ENCODE data around the gene KRT15. TPM values are rescaled to one million over a fixed set of nuclear protein-coding genes. Genes with fewer than 3 reads are reported as not detected.

Gene KRT15
- total RNA-seq, 1 experiment from 2014 or later, result 83.0 TPM

DNA sequence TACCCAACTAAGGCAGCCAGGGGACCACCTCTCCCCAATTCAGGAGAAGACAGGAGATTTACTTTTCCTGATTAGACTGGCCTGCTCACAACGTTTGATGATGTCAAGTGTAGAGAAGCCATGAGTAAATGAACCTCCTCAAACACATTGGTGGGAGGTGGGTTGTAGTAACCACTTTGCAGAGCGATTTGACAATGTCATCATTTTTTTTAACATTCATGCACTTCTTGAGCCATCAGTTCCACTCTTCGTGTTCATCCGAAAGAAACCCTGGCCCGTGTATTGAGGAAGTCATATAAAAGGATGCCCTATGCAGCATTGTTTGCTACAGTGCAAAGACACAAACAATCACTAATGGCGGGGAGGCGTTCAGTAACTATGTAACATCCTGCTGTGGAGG lies 14.9 kb upstream of the KRT15 start:
- no peak for DNase-seq
- intact Hi-C loops (cut with micrococcal nuclease; ENCODE audit: unreplicated experiment), result no loop called here
- peaks cover 88% of the 10 kb centered on the region for H3K4me1 Mint-ChIP-seq (ENCODE audit: low read depth, unreplicated experiment)
- CTCF ChIA-PET, result interaction anchor here (0.6 to 19.2 kb wide), 4 partner anchors 14 to 129 kb away, joined by 3 to 471 read pairs (median 5); no protein-coding TSS in a partner anchor
- no peaks in the 10 kb centered on the region for H3K9me3 Mint-ChIP-seq (ENCODE audit: low read depth, unreplicated experiment)
- H3K27me3 Mint-ChIP-seq (ENCODE audit: unreplicated experiment), result no peaks in the 10 kb centered on the region
- H3K36me3 Mint-ChIP-seq (ENCODE audit: insufficient read depth, unreplicated experiment), result peaks cover 26% of the 10 kb centered on the region
- no TSS peak for BruUV-seq (replicated peaks)
- H3K4me3 Mint-ChIP-seq (ENCODE audit: low read depth, unreplicated experiment), result no peak overlapping the region
- peak overlapping the region; percentile 58 for H3K27ac Mint-ChIP-seq (ENCODE audit: unreplicated experiment)
- TF ChIP-seq, protein P1, sequence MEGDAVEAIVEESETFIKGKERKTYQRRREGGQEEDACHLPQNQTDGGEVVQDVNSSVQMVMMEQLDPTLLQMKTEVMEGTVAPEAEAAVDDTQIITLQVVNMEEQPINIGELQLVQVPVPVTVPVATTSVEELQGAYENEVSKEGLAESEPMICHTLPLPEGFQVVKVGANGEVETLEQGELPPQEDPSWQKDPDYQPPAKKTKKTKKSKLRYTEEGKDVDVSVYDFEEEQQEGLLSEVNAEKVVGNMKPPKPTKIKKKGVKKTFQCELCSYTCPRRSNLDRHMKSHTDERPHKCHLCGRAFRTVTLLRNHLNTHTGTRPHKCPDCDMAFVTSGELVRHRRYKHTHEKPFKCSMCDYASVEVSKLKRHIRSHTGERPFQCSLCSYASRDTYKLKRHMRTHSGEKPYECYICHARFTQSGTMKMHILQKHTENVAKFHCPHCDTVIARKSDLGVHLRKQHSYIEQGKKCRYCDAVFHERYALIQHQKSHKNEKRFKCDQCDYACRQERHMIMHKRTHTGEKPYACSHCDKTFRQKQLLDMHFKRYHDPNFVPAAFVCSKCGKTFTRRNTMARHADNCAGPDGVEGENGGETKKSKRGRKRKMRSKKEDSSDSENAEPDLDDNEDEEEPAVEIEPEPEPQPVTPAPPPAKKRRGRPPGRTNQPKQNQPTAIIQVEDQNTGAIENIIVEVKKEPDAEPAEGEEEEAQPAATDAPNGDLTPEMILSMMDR (IDR thresholded peaks at IDR 0.05; ENCODE audit: unreplicated experiment), result no peak

DNA sequence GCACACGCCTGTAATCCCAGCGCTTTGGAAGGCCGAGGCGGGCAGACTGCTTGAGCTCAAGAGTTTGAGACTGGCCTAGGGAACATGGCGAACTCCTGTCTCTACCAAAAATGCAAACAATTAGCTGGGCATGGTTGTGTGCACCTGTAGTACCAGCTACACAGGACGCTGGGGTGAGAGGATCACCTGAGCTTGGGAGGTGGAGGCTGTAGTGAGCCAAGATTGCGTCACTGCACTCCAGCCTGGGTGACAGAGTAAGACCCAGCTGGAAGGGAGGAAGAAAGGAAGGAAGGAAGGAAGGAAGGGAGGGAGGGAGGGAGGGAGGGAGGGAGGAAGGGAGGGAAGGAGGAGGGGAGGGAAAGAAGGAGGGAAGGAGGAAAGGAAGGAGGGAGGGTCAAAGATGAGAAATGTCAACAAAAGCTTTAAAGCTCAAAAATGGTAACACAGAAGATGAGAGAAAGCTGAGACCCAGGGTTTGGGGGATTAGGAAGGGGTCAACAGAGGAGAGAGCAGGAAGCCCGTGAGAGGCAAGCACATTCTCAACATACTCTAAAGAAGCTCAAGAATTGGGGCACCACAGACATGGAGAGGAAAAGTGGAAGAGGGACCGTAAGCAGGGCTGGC lies 14.4 kb upstream of the KRT15 start:
- no peak for DNase-seq
- no peaks in the 10 kb centered on the region for H3K27me3 Mint-ChIP-seq (ENCODE audit: unreplicated experiment)
- intact Hi-C loops (cut with micrococcal nuclease; ENCODE audit: unreplicated experiment), result no loop called here
- no peak overlapping the region for H3K4me3 Mint-ChIP-seq (ENCODE audit: low read depth, unreplicated experiment)
- peaks cover 31% of the 10 kb centered on the region for H3K36me3 Mint-ChIP-seq (ENCODE audit: insufficient read depth, unreplicated experiment)
- TF ChIP-seq, protein P1 (IDR thresholded peaks at IDR 0.05; ENCODE audit: unreplicated experiment), result no peak
- CTCF ChIA-PET, result interaction anchor here (0.6 to 19.2 kb wide), 6 partner anchors 8 to 130 kb away, joined by 3 to 471 read pairs (median 5); no protein-coding TSS in a partner anchor
- H3K9me3 Mint-ChIP-seq (ENCODE audit: low read depth, unreplicated experiment), result no peaks in the 10 kb centered on the region
- no TSS peak for BruUV-seq (replicated peaks)
- peak overlapping the region; percentile 58 for H3K27ac Mint-ChIP-seq (ENCODE audit: unreplicated experiment)
- peaks cover 88% of the 10 kb centered on the region for H3K4me1 Mint-ChIP-seq (ENCODE audit: low read depth, unreplicated experiment)

DNA sequence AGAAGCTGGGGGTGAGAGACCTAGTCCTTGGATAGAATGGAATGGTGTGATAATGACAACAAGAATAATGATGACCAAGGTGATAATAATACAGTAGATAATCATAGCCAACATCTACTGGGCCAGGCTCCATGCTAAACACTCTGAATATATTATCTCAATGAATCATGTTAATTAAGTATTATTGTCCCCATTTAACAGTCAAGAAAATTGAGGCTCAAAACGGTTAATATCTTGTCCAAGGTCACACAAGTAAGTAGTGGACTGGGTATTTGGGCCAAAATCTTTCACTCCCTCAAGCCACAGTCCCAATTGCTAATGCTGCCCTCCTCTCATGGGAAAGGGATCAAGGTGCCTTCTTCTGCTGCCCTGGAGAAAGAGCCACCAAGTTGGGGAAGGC lies 13.3 kb upstream of the KRT15 start:
- intact Hi-C loops (cut with micrococcal nuclease; ENCODE audit: unreplicated experiment), result loop anchor here (2.0 kb wide), 1 partner anchor 17 kb away; no protein-coding TSS in a partner anchor
- no TSS peak for BruUV-seq (replicated peaks)
- Mint-ChIP-seq H3K4me1 (ENCODE audit: low read depth, unreplicated experiment) (peaks cover 79% of the 10 kb centered on the region), H3K27me3 (ENCODE audit: unreplicated experiment) (no peaks in the 10 kb centered on the region), H3K27ac (ENCODE audit: unreplicated experiment) (peak overlapping the region; percentile 58), H3K9me3 (ENCODE audit: low read depth, unreplicated experiment) (no peaks in the 10 kb centered on the region), H3K4me3 (ENCODE audit: low read depth, unreplicated experiment) (no peak overlapping the region), H3K36me3 (ENCODE audit: insufficient read depth, unreplicated experiment) (peaks cover 42% of the 10 kb centered on the region)
- DNase-seq, result no peak
- CTCF ChIA-PET, result interaction anchor here (1.4 to 19.2 kb wide), 4 partner anchors 9 to 135 kb away, joined by 4 to 471 read pairs (median 6); no protein-coding TSS in a partner anchor
- TF ChIP-seq, protein P1 (IDR thresholded peaks at IDR 0.05; ENCODE audit: unreplicated experiment), result no peak

DNA sequence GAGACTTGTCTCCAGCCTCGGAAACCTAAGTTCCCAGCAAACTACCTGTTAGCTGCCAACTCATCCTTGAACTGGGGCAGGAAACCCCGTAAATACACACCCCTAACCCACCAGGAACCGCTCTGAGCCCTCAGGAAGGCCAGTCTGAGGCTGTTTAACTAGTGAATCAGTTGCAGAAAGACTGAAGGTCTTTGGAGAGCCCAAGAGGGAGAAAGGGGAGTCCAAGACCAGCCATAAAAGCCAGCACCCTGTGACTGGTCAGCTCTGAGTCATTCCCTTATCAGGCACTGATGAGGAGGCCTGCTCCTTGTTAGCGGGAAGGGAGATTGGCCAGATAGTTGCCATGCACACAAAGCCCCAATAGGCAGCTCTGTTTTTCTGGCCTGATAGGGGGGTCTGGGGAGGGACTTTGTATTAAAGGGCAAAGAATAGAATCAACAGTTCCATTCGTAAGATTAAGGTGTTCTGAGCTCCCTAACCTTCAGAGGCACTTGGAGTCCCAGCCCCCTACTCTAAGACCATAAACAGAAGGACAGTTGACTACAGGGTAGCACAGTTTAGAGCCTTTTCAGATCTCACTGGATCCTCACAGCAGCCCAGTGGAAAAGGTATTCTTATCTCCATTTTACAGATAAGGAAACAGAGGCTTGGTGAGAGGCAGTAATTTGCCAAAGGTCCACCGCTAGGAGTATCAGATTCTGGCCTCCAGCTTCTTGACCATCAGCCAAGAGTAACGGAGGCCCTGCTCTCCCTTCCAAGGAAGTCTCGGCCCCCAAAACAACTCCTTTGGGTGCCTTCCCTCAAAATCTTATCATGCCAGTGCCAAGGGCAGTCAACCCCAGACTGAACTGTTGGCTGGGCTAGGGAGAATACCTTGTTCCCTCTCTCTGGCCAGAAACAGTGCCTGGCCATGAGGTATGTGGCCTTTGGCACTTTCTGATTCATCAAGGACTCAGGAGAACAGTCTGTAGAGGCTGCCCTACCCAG lies 11.7 kb upstream of the KRT15 start:
- Mint-ChIP-seq H3K27ac (ENCODE audit: unreplicated experiment) (peak overlapping the region; percentile 99), H3K36me3 (ENCODE audit: insufficient read depth, unreplicated experiment) (peaks cover 58% of the 10 kb centered on the region), H3K9me3 (ENCODE audit: low read depth, unreplicated experiment) (no peaks in the 10 kb centered on the region), H3K27me3 (ENCODE audit: unreplicated experiment) (no peaks in the 10 kb centered on the region), H3K4me1 (ENCODE audit: low read depth, unreplicated experiment) (peaks cover 62% of the 10 kb centered on the region), H3K4me3 (ENCODE audit: low read depth, unreplicated experiment) (peak overlapping the region; percentile 95)
- intact Hi-C loops (cut with micrococcal nuclease; ENCODE audit: unreplicated experiment), result loop anchor here (2.0 kb wide), 1 partner anchor 18 kb away; no protein-coding TSS in a partner anchor
- BruUV-seq (replicated peaks), result TSS peak; percentile 27
- CTCF ChIA-PET, result interaction anchor here (0.6 to 19.2 kb wide), 15 partner anchors 8 to 398 kb away, joined by 3 to 471 read pairs (median 4); partner anchors contain the start of gene KRT15
- peak; percentile 93 for DNase-seq
- TF ChIP-seq, protein P1 (IDR thresholded peaks at IDR 0.05; ENCODE audit: unreplicated experiment), result no peak
